Vagina (tissue), 2 donors: ENCODE results near the gene AUH. TPM values are rescaled to one million over a fixed set of nuclear protein-coding genes. Genes with fewer than 3 reads are reported as not detected.

Experiments used
- DNase-seq, 2 donors: peaks; one replicate each; pipeline ENCODE4 v3.0.0-alpha.2; 2017; ENCODE audit errors: extremely low spot score in 2 of 2
- H3K27ac ChIP-seq: fragments of 200-600 bp; sonication (generic); one replicate; pipeline ENCODE4 v1.5.1; 2019
- H3K27me3 ChIP-seq: fragments of 200-600 bp; sonication (generic); one replicate; pipeline ENCODE4 v1.5.1; 2019
- H3K36me3 ChIP-seq, 2 donors: fragments of 200-600 bp; sonication (generic); one replicate each; pipeline ENCODE4 v1.5.1; 2017 to 2019
- H3K4me1 ChIP-seq: fragments of 200-600 bp; sonication (generic); one replicate; pipeline ENCODE4 v1.5.1; 2019
- H3K4me3 ChIP-seq, 2 donors: fragments of 200-600 bp; sonication (generic); 1 replicate in 1 of 2; 2 replicates in 1 of 2; pipeline ENCODE4 v1.5.1; 2016 to 2019
- H3K9me3 ChIP-seq: fragments of 200-600 bp; sonication (generic); one replicate; pipeline ENCODE4 v1.5.1; 2019
- CTCF ChIP-seq, 3 experiments: fragments of 450-650 bp in 2 of 3; fragments of 200-600 bp in 1 of 3; sonication (generic) in 1 of 3; IDR thresholded peaks; one replicate each; pipeline ENCODE4 v1.5.1; 2017 to 2019; ENCODE audit warnings: antibody characterized with exemption in 3 of 3, mild to moderate bottlenecking in 2 of 3, moderate library complexity in 2 of 3
- POLR2A ChIP-seq, 2 donors: fragments of 450-650 bp; IDR thresholded peaks; one replicate each; pipeline ENCODE4 v1.6.1; 2017; ENCODE audit warnings: antibody characterized with exemption in 2 of 2, mild to moderate bottlenecking in 2 of 2, moderate library complexity in 2 of 2
- POLR2AphosphoS5 ChIP-seq, 2 donors: sonication (generic); formaldehyde crosslinking; IDR thresholded peaks; one replicate each; pipeline ENCODE4 v1.9.0; 2017; ENCODE audit warnings: antibody characterized with exemption in 2 of 2, mild to moderate bottlenecking in 2 of 2, low read depth in 1 of 2; ENCODE audit not compliant: insufficient read depth in 1 of 2
- intact Hi-C: fragments of 100-400 bp; cut with DNase I; formaldehyde crosslinking; loops from one replicate; pipeline ENCODE4 v1.15.1; 2023
- total RNA-seq: library from RNA; depleted of rRNA; stranded (reverse); fragments of >200 nt; gene quantifications from one replicate; pipeline ENCODE4 v1.2.3, GENCODE V29; 2016

The AUH gene
- total RNA-seq, 1 donor from 2014 or later = 39.0 TPM

- Histone ChIP-seq H3K27me3 (no peaks in the 10 kb centered on the region), H3K9me3 (no peaks in the 10 kb centered on the region), H3K27ac (no peak overlapping the region), H3K36me3 (no peaks in the 10 kb centered on the region), H3K4me3 (no peak overlapping the region), H3K4me1 (peaks cover 35% of the 10 kb centered on the region)
- DNase-seq = no peak
- intact Hi-C loops = loop anchor here (5.0 kb wide), 1 partner anchor 116 kb away; no protein-coding TSS in a partner anchor
- no peak for TF ChIP-seq CTCF (IDR thresholded peaks at IDR 0.05)
- TF ChIP-seq POLR2A (IDR thresholded peaks at IDR 0.05) = no peak
- TF ChIP-seq POLR2AphosphoS5 (IDR thresholded peaks at IDR 0.05; ENCODE audit: insufficient read depth in 1 of 2, low read depth in 1 of 2) = no peak
Observed at GRCh38 chr9:91308191-91308590, 53.5 kb downstream of the AUH start.

- Histone ChIP-seq H3K4me3 (no peak overlapping the region), H3K36me3 (no peaks in the 10 kb centered on the region), H3K27ac (no peak overlapping the region), H3K4me1 (peaks cover 34% of the 10 kb centered on the region), H3K27me3 (no peaks in the 10 kb centered on the region), H3K9me3 (no peaks in the 10 kb centered on the region)
- intact Hi-C loops = loop anchor here (5.0 kb wide), 1 partner anchor 115 kb away; no protein-coding TSS in a partner anchor
- no peak for TF ChIP-seq POLR2AphosphoS5 (IDR thresholded peaks at IDR 0.05; ENCODE audit: insufficient read depth in 1 of 2, low read depth in 1 of 2)
- no peak for TF ChIP-seq CTCF (IDR thresholded peaks at IDR 0.05)
- no peak for TF ChIP-seq POLR2A (IDR thresholded peaks at IDR 0.05)
- DNase-seq = no peak
Observed at GRCh38 chr9:91307279-91307678, 54.4 kb downstream of the AUH start.

- Histone ChIP-seq H3K27ac (no peak overlapping the region), H3K4me3 (no peak overlapping the region), H3K27me3 (no peaks in the 10 kb centered on the region), H3K4me1 (peaks cover 41% of the 10 kb centered on the region), H3K36me3 (no peaks in the 10 kb centered on the region), H3K9me3 (no peaks in the 10 kb centered on the region)
- DNase-seq = no peak
- TF ChIP-seq CTCF (IDR thresholded peaks at IDR 0.05) (no peak), POLR2A (IDR thresholded peaks at IDR 0.05) (no peak), POLR2AphosphoS5 (IDR thresholded peaks at IDR 0.05; ENCODE audit: insufficient read depth in 1 of 2, low read depth in 1 of 2) (no peak)
- intact Hi-C loops = loop anchor here (5.0 kb wide), 1 partner anchor 114 kb away; no protein-coding TSS in a partner anchor
Observed at GRCh38 chr9:91306296-91306630, 55.5 kb downstream of the AUH start.

GRCh38 chr9:91305596-91306295 lies 56.0 kb downstream of the AUH start:
- intact Hi-C loops = loop anchor here (5.0 kb wide), 1 partner anchor 113 kb away; no protein-coding TSS in a partner anchor
- TF ChIP-seq CTCF (IDR thresholded peaks at IDR 0.05) (no peak), POLR2A (IDR thresholded peaks at IDR 0.05) (no peak), POLR2AphosphoS5 (IDR thresholded peaks at IDR 0.05; ENCODE audit: insufficient read depth in 1 of 2, low read depth in 1 of 2) (no peak)
- Histone ChIP-seq H3K27me3 (no peaks in the 10 kb centered on the region), H3K27ac (no peak overlapping the region), H3K9me3 (no peaks in the 10 kb centered on the region), H3K4me3 (no peak overlapping the region), H3K36me3 (no peaks in the 10 kb centered on the region), H3K4me1 (peaks cover 44% of the 10 kb centered on the region)
- no peak for DNase-seq

- intact Hi-C loops = loop anchor here (5.0 kb wide), 1 partner anchor 118 kb away; the partner anchor contains the start of gene NFIL3
- Histone ChIP-seq H3K36me3 (no peaks in the 10 kb centered on the region), H3K27me3 (no peaks in the 10 kb centered on the region), H3K4me1 (peaks cover 50% of the 10 kb centered on the region), H3K27ac (peak overlapping the region; percentile 79), H3K9me3 (no peaks in the 10 kb centered on the region), H3K4me3 (no peak overlapping the region)
- no peak for TF ChIP-seq CTCF (IDR thresholded peaks at IDR 0.05)
- TF ChIP-seq POLR2A (IDR thresholded peaks at IDR 0.05) = no peak
- TF ChIP-seq POLR2AphosphoS5 (IDR thresholded peaks at IDR 0.05; ENCODE audit: insufficient read depth in 1 of 2, low read depth in 1 of 2) = no peak
- DNase-seq = no peak
Observed at GRCh38 chr9:91303741-91304415, 57.8 kb downstream of the AUH start.
